ENCODE data around the gene MEIS1. TPM values are rescaled to one million over a fixed set of nuclear protein-coding genes. Genes with fewer than 3 reads are reported as not detected.

The MEIS1 gene
- polyA plus RNA-seq, 1 donor = 11.7 TPM

DNA sequence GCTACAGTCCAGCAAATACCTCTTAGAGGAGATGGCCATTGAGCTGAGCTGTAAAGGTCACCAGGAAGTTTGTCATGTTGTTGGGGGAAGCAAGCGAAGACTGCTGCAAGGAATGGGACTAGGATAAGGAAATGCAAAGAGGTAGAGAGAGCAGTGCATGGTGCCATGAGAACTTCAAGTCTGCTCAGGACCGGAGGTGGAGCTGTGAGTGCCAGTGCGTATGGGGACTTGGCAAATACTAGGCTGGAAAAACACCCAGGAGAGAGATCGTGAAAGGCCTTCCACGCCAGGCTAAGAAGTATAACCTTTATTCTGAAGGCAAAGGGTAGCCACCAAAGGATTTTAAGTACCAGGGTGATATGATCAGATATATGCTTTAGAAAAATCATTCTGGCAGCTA lies 71.3 kb downstream of the MEIS1 start:
- no peak for DNase-seq (ENCODE audit: low read depth)

DNA sequence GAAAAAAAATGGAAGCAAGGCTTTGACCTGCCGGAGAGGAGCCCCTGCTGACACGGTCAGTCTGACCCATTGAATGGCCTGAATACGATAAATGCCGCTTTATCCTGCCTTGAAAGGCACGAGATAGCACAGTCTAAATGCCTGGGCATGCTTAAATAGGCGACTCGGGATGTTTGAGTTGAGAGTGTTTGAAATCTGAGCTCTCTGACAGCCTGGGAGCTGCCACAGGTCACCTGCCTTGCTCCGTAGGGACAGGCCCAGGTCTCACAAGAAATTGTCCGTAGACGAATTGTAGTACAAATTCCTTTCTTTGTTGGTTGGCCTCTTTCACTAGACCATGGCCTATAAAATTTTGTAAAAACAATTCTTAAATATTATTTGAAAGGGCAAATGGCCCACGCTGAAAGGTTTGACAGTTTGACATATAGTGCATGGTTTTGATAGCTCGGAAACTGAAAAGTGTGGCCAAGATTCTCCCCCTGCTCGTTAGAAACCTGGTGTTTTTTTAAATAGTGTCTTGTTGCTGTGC lies 72.8 kb downstream of the MEIS1 start:
- no peak for DNase-seq (ENCODE audit: low read depth)

DNA sequence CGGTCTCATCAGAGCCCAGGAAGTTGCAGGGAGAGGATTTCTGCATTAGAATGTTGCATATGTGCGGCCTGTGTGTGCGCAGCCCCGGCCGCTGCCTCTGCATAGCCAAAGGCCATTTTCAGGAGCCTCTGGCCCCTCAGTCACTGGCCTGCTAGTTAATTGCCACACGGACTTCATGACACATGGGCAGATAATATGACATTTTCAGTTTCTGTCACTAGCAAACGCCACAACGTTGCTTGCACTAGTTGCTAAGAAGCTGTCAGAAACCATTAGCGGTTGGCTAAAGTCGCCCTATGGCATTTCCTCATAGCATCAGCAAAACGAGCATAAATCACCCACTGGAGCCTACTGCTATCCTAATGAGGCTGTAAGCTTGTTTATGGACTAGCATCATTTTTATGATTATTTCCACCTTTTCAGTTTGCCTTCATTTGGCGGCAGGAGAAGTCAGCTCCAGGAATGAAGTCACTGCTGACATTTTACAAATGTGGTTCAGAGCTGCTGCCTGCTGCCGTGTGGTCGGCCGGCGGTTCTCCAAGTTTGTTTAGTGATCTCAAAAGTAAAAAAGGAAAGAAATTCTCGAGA lies 73.7 kb downstream of the MEIS1 start:
- no peak for DNase-seq (ENCODE audit: low read depth)

DNA sequence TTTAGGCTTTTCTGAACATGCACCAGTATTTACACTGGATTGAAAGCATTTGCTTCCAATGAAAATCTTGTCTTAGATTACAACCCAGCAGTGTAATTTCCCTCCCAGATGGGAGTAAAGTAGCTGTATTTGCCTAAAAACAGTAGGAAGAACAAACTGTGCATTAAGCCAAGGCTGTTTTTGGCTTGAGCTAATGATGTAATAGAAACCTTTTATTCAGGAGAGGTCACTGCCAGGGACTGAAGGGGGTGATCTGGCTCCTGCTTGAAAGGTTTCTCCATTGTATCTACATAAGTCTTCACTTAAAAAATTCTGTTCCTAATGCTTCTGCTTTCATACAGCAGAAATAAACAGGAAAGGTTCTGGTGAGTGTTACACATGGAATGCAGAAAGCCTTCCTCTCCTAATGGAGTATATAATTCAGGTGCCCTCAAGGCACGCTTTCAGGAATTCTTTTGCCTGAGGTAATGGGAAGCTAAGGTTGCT lies 74.4 kb downstream of the MEIS1 start:
- no peak for DNase-seq (ENCODE audit: low read depth)

DNA sequence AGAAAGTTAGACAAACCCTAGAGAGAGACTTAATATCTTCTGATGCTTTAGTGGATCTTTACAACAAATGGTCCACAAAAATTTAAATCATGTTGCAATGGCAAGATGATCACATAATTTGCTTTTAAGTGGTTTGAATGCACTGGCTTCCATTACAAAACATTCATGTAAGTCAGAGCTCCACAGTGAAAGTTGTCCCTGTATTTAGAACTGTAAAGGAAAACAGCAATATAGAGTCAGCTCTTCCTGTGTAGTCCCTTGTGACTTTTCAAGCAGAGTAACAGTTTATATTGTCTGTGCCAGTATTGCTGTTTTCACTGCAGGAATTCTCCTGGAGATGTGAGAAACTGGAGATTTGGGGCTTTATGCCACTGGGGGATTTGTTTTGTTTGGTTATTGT lies 77.7 kb downstream of the MEIS1 start:
- no peak for DNase-seq (ENCODE audit: low read depth)

DNA sequence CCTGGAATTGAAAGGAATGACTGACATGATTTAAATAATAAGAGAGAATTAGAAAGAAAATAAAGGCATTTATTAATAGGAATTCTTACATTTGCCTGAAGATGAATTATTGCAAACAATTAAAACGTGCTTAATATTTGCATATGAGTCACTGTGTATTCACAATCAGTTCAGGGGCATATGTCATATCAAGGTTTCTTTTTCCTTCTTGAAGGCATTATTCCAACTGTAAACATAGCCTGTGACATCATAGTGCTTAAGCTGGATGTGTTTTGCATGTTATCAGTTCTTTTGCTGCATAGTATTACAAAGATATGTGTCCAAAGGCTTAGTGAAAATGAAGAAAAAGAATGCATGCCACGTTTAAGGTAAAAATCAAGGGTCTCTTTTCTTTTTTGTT lies 80.8 kb downstream of the MEIS1 start:
- DNase-seq (ENCODE audit: low read depth) = no peak

DNA sequence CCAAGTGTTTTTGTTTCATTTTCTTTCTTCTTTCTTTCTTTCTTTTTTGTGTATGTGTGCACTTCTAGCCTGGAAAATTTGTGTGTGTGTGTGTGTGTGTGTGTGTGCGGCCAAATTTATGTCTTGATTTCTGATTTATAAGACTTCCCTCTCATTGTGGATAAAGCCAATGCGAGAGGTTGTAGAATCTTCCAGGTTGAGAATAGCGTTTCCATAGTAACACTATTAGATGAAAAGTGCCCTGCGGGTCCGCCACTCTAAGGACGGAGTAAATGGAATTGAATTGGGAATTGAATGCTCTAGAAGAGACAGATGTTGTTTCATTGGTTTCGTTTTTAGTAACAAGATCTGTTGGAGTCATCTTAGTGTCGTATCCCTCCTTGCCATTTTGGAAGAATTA lies 81.6 kb downstream of the MEIS1 start:
- DNase-seq (ENCODE audit: low read depth) = no peak

DNA sequence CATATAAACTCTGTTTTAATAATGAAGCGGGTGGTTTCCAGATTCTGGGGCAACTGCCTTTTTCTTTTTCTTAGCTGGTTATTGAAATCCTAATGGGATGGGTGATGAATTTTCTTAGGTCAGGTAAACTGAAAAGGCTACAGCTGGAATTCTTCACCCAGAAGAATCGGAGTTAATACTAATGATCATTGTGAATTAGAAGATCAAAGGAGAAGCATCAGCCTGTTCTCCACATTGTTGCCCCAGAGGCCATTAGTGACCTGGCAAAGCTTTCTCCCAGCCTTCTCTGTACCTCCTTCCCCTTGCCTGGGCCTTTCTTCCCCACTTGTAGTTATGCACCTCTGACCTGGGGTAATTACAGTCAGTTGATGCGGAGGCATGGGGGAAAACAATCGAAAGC lies 82.8 kb downstream of the MEIS1 start:
- DNase-seq (ENCODE audit: low read depth) = no peak

DNA sequence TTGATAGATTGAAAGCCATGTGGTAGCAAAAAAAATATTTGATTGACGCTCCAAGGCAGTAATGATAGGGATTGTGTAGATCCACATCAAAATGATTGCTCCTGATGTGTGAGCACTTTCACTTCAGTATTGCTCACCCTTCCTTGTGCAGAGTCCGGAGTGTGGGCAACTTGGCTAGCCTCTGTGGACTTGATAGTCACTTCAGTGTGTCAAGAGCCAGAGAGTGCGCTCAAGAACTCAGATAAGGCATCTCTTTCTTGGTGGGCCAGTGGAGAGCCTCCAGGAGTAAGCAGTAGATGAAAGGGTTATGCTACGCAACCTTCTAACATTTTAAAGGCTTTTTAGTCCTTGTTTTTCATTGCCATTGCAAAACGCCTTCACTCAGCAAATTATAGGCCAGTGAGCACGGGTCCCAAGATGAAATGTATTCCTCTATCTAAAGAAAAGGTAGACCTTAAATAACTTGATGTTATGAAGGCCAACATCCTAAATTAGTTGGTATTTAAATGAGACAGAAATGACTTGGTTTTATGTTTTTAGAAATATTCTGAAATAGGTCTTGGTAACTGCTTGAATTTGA lies 84.4 kb downstream of the MEIS1 start:
- no peak for DNase-seq (ENCODE audit: low read depth)

DNA sequence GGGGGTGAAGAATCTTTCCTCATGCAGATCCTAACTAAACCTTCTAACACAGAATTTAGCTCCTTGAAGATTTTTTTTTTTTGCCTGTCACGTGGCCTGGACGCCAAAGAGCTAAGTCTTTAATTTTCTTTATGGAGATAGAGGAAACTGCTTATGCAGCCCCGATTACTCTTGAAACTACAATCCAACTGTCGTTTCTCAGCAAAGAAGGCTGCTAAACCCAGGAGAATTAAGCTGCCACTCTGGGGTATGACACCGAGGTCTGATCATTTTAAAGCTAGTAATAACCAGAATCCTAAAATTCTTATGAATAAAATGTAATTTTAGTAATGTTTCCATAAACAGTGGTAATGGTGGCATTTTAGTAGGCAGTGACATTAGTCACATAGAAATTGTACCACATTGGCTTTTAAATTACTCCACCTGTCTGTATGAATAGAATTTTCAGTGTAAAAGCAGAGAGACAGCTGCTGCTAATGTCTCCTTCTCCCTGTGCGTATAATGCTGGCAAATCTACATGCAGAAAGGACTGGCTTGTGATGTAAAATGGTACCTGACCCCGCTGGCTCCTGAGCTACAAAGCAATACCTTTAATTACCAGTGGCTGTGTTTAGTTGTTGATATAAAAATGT lies 86.5 kb downstream of the MEIS1 start:
- no peak for DNase-seq (ENCODE audit: low read depth)

DNA sequence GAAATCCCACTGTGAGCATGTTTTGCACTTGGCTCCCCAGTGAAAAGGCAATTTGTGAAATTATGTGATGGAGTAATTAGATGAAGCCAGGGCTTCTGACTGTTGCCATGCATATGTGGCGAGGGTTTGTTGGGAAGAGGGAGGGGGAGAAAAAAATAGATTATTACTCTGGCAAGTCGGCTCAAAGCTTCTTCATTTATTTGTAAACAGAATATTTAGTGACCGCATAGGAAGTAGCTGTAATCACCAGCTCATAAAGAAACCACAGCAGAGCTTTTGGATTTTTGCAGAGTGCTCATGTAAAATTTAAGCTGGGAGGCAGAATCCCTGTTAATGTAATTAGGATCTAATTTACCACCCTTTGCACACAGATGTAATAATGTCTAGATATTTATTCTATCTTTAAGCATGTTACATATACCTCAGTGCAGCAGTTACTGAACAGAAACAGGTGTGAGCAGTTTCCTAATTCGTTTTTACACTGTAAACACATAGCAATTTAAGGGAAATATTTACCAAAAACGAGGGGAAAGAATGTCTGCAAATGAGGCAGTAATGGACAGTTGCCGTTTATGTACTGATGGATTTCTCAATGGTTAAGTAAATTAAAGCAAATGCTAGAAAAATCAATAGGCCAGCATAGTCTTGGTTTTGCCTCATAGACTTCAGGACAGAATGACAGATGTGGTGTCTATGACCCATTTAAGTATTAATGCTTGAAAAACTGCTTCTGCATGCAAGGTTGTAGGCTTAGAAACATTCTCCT lies 87.9 kb downstream of the MEIS1 start:
- no peak for DNase-seq (ENCODE audit: low read depth)

DNA sequence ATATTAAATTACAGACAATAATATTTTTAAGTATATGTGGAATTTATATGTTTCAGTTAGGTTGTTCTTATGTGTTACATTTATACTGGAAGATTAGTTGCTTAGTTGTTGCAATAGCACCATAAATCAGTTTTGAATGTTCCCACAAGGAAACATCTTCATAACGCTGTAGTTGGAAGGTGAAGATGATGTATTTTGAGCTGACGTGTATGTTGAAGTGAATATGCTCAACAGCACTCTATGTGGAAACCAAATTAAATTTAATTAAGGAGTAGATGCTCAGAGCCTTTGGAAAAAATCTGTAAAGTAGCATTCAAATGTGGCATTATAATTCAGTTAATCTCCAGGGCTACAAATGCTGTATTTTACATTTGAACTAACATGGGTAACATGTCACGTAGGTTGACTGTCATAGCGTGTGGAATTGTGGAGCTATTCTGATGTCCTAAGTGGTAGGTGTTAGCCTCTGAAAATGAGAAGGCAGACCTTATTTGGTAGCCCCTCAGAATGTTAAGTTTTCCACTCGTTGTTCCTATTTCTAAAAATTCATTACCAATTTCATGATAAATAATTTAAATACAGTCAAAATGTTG lies 88.5 kb downstream of the MEIS1 start:
- DNase-seq (ENCODE audit: low read depth) = no peak

DNA sequence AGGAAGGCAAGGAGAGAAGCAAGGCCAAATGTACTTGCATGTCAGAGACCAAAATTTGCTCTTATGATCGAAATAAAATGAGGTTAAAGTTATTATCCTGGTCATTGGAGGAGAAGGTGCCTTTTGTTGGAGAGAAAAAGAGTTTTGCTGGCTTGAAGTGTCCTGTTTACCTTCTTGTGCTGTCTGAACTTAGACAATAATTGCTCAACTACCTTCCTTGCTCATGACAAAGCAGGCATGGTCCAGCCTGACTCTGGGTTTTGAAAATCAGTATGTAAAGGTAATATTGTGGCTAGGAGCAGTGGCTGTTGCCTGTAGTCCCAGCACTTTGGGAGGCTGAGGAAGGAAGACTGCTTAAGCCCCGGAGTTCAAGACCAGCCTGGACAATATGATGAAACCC lies 89.1 kb downstream of the MEIS1 start:
- no peak for DNase-seq (ENCODE audit: low read depth)

DNA sequence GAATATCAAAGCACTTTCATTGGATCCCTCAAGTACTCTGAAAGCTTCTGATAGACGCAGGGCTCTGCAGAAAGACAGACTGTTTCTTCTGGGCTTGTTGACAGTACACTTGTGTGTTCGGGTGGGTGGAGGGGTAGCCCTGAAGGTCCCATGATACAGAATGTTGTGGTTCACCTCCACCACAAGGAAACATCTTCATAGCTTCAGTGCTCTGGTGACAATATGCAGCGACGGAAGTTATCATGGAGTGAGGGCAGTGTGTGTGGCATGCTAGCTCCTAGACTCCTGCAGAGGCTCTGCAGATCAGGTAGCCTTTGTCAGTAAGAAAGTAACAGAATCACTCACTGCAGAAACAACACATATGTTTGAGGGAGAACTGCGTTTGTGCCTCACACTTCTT lies 90.7 kb downstream of the MEIS1 start:
- DNase-seq (ENCODE audit: low read depth) = no peak

DNA sequence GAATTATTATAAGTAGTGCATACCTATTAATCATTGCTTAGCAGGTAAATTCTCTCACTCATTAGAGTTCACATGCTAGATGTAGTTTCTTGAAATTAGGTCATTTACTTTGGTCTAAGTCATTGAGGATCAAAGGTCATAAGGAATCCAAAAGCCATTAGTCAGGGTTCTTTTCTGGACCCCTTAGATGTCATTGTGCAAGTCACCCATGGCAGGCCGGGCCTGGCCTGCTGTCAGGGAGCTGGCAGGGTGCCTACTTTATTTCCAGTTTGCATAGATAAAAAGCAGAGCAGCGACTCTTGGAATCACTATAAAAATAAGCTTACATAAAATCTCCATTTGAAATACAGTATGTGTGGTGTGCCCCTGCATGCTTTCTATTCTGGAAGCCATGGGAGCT lies 91.3 kb downstream of the MEIS1 start:
- DNase-seq (ENCODE audit: low read depth) = no peak

DNA sequence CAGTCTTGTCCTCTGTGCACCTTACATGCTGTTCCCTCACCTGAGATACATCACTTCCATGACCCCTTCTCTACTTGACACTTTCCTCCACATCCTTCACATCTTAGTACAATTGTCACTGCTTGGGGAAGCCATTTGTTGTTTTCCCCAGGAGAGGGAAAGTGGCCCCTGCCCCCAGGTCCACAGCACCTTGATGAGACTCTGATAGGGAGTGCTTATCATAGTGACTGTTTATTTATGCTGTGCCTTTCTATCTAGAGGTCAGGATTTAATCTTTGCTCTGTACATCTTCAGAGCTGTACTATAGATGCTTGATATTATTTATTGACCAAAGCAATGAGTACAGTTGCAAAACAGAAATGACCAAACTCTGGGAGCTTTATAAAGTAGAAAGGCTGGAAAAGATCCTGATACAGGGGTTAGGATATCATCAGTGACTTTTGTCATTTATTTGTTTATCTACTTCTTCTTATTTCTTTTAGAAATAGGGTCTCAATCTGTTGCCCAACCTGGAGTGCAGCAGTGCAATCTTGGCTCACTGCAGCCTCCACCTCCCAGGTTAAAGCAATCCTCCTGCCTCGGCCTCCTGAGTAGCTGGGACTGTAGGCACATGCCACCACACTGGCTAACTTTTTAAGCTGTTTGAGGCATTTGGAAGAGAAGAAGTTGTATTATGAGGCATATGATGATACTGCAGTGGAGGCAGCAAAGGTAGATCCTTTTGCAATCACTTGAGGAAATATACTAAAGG lies 94.2 kb downstream of the MEIS1 start:
- DNase-seq (ENCODE audit: low read depth) = no peak

DNA sequence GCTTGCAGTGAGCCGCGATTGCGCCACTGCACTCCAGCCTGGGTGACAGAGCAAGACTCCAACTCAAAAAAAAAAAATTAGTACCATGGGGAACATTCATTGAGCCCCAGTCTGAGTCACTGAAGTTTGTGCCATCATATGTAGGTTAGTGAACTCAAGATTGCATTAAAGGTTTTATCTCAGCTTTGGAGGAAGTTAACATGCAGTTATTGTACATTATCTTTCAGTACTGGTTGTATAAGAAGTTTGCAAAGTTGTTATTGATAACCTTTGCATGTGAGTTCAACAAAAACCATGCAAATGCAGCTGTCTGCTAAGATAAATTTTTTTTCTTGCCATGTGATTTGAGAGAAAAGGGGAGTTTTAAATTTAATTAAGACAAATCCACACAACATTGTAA lies 95.7 kb downstream of the MEIS1 start:
- DNase-seq (ENCODE audit: low read depth) = no peak

DNA sequence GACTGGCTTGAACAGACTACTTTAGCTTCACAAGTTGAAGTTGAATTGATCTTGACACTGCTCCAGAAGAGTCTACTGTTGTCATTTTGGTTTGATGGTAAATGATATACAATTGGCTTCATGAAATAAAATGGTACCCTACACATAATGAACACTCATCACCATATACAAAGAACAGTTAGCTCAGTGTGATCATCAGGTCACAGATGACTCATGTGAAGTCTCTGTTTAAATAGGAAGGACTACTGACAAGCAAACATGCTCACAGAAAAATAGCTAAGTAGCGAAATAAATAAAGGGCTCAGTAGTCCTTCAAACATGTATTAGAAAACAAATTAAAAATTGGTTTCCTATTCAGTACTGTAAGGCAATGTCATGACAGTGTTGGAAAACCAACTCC lies 96.2 kb downstream of the MEIS1 start:
- DNase-seq (ENCODE audit: low read depth) = no peak

DNA sequence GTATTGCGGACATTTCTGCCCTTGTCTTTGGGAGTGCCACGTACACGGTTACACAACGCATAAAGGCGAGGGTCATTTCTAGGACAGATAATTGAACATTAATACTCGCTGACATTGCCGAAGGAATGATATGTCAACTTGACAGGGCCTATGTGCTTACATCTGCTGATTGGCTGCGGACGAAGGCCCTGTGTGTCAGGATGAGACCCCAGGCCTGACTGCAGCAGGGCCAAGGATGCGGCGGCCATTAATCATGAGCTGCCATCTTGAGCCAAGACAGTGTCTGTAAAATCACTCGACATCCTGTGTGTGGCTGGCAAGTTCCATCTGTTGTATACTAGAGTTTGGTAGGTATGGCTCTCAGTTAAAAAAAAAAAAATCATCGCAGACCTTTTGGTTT lies 96.6 kb downstream of the MEIS1 start:
- DNase-seq (ENCODE audit: low read depth) = no peak

DNA sequence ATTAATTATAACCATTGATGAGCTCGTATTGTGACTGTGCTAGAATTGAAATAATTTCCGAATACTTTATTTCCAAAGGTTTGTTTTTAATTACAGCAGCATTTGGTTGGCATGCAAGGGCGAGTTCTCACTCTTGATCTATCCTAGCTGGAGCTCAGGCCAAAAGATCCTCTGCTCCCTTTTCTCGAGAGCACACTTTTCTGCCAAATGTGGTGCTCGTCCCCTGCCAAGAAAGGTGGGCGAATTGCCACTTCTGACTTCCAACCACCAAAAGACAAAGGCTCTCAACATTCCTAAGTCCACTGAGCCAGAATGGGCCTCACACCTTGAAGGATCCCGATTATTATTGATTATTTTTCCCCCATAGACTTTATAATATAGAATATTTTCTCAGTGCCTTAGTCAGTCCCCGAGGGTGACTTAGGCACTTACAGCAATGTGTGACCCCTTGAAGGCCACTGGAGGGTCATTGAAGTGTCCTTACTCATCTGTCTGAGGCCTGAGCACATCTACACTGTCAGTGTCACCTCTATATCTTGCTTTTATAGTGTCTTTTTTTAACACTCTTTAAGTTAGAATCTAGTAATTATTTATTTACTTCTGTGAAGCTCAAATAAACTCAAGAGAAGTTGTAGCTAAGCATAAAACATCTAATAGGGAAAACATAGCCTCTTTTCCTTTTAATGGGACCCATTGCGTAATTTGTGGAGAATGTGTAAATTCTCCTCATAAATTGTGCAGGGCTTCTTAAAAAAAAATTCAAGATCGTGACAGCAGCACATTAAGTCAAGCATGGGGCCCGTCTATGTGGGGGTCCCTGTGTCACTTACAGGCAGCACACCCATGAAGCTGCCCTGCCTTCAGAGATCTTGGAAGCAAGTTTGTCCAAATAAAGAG lies 98.3 kb downstream of the MEIS1 start:
- DNase-seq (ENCODE audit: low read depth) = no peak

Data from forelimb muscle (tissue), 1 donor.